ENCODE measurements around the gene EFNA1.
A peak's percentile ranks its signal among the peaks of the same experiment; 100 is the strongest.

The EFNA1 gene

GRCh38 chr1:155176544-155177071 is 48.9 kb downstream of the EFNA1 start:
- DNase-seq = peak; percentile 92

- no peak for DNase-seq
Measured at GRCh38 chr1:155177192-155177917, 49.7 kb downstream of the EFNA1 start.

DNA sequence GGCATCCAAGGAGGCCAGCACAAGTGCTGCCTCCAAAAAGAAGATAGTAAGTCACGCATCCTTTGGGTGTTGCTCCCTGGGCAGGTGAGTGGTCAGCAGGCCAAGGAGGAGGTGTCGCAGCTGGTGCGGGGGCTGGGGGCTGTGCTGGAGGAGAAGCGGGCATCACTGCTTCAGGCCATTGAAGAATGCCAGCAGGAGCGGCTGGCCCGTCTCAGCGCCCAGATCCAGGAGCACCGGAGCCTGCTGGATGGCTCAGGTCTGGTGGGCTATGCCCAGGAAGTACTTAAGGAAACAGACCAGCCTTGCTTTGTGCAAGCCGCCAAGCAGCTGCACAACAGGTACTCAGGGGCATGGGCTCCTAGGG is 50.2 kb downstream of the EFNA1 start:
- DNase-seq = no peak

DNA sequence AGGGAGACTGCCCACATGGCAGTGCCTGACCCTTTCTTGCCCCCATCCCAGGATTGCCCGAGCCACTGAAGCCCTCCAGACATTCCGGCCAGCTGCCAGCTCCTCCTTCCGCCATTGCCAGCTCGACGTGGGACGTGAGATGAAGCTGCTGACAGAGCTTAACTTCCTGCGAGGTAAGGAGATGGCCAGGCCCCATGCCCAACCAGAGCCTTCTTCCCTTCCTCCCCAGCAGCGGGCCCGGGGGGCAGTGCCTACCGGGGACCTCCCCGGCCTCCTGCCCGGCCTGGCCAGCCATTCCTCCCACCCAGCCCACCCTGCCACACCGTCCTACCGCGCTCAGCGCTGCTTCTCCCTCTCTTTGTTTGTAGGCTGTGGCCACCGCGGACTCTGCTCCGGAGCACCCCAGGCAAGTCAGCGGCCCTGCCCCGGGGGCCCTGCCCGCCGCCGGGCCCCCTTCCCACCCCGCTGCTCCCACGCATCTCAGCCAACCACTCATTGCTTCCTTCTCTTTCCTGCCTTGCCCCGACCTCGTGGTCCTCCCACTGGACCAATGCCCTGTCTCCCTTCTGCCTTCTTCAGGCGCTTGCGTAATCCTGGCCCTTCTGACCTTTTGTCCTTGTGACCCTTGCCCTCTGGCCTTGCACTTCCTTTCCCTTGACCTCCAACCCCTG is 50.9 kb downstream of the EFNA1 start:
- DNase-seq = no peak

GRCh38 chr1:155179112-155180031 is 51.7 kb downstream of the EFNA1 start:
- DNase-seq = no peak

GRCh38 chr1:155181371-155182051 is 53.8 kb downstream of the EFNA1 start:
- DNase-seq = no peak

GRCh38 chr1:155182052-155182550 is 54.4 kb downstream of the EFNA1 start:
- DNase-seq = no peak

DNA sequence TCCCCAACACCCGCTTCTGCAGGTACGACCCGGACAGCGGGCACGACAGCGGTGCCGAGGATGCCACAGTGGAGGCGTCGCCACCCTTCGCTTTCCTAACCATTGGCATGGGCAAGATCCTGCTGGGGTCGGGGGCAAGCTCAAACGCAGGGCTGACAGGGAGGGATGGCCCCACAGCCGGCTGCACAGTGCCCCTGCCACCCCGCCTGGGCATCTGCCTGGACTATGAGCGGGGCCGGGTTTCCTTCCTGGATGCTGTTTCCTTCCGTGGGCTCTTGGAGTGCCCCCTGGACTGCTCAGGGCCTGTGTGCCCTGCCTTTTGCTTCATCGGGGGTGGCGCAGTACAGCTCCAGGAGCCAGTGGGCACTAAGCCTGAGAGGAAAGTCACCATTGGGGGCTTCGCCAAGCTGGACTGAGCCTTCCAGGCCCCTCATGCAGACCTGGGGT is 56.1 kb downstream of the EFNA1 start:
- no peak for DNase-seq

DNA sequence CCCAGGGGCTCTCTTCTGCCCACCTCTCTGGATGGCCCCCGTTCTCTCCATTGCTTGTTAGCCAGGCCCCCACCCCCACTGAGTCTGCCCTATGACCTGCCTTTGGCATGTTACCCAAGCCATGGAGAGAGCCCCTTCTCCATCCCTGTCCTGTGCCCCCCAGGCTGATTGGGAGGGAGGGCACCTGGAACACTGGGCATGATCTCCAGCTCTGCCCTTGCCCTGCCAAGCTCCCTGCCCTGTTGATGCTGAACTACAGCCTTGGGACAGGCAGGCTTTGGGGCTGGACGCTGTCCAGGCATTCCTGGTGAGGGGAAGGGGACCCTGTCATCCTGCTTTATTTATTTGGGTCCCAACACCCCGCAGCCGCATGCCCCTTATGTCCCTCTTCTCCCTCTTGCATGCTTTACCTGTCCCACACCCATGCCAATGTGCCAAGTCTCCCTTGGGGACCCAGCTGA is 56.7 kb downstream of the EFNA1 start:
- DNase-seq = no peak

Data from activated CD4-positive, alpha-beta T cell treated with anti-CD3 and anti-CD28 coated beads, Interleukin-2, Interleukin-6, amounts not matched to agents 100 ng/mL and 50 ng/mL, durations not matched to agents 16 hours and 8 hours (primary cell).